ENCODE results near the gene GLB1L2.

- TF ChIP-seq JUND (IDR thresholded peaks at IDR 0.05) (no peak), EZH2phosphoT487 (IDR thresholded peaks at IDR 0.05; ENCODE audit: borderline replicate concordance) (no peak), POLR2A (IDR thresholded peaks at IDR 0.05; ENCODE audit: borderline replicate concordance, extremely low read depth, insufficient read depth, insufficient read length) (no peak), FOSL1 (IDR thresholded peaks at IDR 0.05; ENCODE audit: low read depth) (no peak), CTCF (IDR thresholded peaks at IDR 0.05 in 2 of 3, conservative IDR thresholded peaks at IDR 0.05 in 1 of 3; ENCODE audit: borderline replicate concordance in 1 of 3, insufficient read depth in 1 of 3, low read depth in 2 of 3, low read length in 2 of 3) (no peak), POLR2AphosphoS5 (IDR thresholded peaks at IDR 0.05; ENCODE audit: low read depth, low read length) (no peak), RAD21 (IDR thresholded peaks at IDR 0.05; ENCODE audit: low read depth) (no peak), EZH2 (IDR thresholded peaks at IDR 0.05) (no peak), ZNF274 (IDR thresholded peaks at IDR 0.05; ENCODE audit: low read depth, low read length) (no peak)
- TF ChIP-seq, protein P1, sequence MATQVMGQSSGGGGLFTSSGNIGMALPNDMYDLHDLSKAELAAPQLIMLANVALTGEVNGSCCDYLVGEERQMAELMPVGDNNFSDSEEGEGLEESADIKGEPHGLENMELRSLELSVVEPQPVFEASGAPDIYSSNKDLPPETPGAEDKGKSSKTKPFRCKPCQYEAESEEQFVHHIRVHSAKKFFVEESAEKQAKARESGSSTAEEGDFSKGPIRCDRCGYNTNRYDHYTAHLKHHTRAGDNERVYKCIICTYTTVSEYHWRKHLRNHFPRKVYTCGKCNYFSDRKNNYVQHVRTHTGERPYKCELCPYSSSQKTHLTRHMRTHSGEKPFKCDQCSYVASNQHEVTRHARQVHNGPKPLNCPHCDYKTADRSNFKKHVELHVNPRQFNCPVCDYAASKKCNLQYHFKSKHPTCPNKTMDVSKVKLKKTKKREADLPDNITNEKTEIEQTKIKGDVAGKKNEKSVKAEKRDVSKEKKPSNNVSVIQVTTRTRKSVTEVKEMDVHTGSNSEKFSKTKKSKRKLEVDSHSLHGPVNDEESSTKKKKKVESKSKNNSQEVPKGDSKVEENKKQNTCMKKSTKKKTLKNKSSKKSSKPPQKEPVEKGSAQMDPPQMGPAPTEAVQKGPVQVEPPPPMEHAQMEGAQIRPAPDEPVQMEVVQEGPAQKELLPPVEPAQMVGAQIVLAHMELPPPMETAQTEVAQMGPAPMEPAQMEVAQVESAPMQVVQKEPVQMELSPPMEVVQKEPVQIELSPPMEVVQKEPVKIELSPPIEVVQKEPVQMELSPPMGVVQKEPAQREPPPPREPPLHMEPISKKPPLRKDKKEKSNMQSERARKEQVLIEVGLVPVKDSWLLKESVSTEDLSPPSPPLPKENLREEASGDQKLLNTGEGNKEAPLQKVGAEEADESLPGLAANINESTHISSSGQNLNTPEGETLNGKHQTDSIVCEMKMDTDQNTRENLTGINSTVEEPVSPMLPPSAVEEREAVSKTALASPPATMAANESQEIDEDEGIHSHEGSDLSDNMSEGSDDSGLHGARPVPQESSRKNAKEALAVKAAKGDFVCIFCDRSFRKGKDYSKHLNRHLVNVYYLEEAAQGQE (IDR thresholded peaks at IDR 0.05; ENCODE audit: low read depth), result no peak
Observed at GRCh38 chr11:134317103-134317502, 14.7 kb upstream of the GLB1L2 start.

Measured in HCT116 (cell line).